ENCODE results near the gene ZNF516.
"Not testable (repeated sequence)": the region's sequence is repeated elsewhere in the genome, so short reads cannot be mapped to it uniquely, and the experiment has no call there.

The ZNF516 gene

GRCh38 chr18:76488190-76488589, 6.9 kb downstream of the ZNF516 start:
- DNase-seq = no peak

- DNase-seq = no peak
These were observed 7.3 kb downstream of the ZNF516 start for GRCh38 chr18:76487782-76488181.

DNA sequence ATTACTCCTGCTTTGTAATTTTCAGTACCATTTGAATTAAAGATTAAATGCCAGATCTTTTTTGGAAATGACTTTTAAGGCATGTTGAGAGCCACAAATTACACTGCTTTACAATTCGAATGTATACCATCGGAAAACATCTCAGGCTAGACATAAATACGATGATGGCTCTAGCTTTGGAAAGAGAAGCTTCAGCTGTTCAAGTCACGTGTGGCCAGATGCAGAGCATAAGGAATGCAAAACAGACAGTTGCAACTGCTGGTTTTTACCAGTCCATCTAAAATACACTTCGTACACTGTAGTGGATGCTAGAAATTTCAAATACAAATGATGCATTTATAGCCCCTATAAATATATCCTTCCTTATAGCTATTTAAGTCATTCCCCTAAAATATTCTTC, 8.0 kb downstream of the ZNF516 start:
- DNase-seq = no peak

- DNase-seq = no peak
These were observed 8.5 kb downstream of the ZNF516 start for GRCh38 chr18:76486574-76486973.

- DNase-seq = no peak
These were observed 9.0 kb downstream of the ZNF516 start for GRCh38 chr18:76486038-76486437.

- DNase-seq = no peak
These were observed 10.2 kb downstream of the ZNF516 start for GRCh38 chr18:76484749-76485387.

DNA sequence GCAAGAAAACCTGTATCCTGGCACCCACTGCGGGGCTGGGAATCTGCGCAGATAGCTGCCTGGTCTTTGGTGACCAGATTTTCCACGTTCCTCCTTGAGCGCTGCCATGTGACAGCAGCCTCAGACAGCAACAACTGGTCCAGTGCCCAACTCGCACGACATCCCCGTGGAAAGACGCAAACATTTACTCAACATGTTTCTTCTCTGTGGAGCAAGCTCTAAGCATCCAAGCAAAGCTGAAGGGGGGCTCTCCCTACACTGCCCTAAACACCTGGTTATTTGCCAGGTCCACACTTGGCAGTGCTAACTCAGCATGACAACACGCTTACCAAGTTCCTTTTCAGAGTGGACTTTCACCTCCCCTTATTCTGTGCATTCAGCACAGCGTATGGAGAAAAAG, 11.3 kb downstream of the ZNF516 start:
- no peak for DNase-seq

DNA sequence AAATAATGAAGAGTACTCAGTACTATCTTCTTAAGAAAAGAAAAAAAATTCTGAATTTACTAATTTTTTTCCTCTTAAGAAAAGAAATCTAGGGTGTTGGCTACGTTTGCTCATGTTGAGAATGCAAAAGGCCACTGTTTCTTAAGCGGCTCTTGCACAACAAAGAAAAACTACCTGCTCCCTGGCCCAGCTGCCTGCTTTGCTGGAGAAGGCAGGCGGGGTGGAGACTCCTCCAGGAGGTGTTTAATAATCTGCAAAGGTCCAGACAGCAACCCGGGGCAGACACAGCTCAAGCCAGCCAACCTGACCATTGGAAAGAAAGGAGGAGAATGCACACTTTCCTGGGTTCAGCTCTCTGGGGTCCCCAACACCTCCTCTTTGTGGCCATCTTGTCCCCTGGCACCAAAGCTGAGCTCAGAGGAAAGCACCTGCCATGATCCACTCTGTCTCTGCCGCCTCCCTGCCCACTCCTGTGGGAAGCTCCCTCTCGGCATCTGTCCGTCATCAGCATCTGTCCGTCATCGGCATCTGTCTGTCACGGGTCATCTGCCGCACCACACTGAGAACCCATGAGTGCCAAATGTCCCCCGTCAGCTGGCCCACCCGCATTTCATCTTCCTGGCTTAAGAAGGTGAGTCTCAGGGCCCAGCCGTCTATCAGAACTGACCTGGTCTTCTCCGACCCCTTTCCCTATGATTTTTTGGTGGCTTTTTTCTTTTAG, 11.9 kb downstream of the ZNF516 start:
- DNase-seq = no peak

DNA sequence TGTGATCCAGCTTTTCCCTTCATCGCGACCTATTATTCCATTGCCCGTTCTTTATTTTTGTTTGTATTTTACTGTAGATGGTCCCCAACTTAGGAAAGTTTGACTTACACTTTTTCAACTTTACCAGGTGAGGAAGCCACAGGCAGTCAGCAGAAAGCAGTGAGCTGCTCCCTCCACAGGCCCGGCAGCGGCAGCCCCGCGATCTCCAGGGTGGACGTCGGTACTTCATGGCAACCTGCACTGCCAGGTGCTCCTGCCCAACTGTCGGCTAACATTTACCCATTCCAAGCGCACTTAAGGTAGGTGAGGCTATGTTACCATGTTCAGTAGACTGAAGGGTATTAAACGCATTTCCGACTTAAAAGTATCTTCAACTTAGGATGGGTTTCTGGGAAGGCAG, 12.8 kb downstream of the ZNF516 start:
- DNase-seq = no peak

DNA sequence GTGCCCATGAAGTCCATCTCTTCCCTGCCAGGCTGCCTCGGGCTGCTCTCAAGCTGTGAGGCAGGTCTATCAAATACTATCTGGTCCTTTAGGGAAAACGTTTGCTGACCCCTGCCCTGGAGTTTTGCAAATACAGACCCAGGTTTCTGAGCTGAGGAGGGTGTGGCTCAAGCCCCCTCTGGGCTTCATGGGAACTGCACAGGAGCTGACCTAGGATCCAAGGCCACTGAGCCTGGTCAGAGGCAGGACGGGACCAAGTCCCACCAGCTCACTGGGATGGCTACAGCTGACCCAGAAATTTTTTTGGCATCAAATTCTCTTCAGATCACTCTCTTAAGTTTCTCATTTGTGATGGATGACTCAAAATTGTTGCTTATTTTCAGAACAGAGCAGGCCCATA, 14.1 kb downstream of the ZNF516 start:
- no peak for DNase-seq

GRCh38 chr18:76479351-76480238, 15.4 kb downstream of the ZNF516 start:
- DNase-seq = no peak

- no peak for DNase-seq
These were observed 18.1 kb downstream of the ZNF516 start for GRCh38 chr18:76476665-76477561.

- no peak for DNase-seq
These were observed 19.4 kb downstream of the ZNF516 start for GRCh38 chr18:76475450-76476194.

GRCh38 chr18:76474824-76475223, 20.2 kb downstream of the ZNF516 start:
- no peak for DNase-seq

- not testable (repeated sequence) for DNase-seq
These were observed 21.5 kb downstream of the ZNF516 start for GRCh38 chr18:76473521-76473920.

DNA sequence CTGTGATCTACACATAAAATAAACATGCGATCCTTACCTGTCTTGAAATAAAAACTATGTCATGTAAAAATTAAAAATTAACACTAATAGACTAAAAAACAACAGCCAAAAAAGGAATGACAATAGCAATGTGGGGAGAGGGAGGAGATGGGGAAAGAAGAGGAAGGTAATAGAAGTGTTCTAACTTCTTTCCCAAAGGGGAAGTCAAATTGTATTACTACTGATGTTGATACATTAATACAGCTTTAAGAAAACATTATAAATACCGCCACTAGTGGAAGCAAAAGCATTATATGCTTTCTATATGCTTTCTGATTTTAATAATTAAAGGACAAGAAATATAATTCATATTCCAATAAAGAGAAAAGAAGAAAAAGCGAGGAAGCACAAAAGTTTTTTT, 22.2 kb downstream of the ZNF516 start:
- no peak for DNase-seq

GRCh38 chr18:76471593-76471992, 23.4 kb downstream of the ZNF516 start:
- DNase-seq = no peak

DNA sequence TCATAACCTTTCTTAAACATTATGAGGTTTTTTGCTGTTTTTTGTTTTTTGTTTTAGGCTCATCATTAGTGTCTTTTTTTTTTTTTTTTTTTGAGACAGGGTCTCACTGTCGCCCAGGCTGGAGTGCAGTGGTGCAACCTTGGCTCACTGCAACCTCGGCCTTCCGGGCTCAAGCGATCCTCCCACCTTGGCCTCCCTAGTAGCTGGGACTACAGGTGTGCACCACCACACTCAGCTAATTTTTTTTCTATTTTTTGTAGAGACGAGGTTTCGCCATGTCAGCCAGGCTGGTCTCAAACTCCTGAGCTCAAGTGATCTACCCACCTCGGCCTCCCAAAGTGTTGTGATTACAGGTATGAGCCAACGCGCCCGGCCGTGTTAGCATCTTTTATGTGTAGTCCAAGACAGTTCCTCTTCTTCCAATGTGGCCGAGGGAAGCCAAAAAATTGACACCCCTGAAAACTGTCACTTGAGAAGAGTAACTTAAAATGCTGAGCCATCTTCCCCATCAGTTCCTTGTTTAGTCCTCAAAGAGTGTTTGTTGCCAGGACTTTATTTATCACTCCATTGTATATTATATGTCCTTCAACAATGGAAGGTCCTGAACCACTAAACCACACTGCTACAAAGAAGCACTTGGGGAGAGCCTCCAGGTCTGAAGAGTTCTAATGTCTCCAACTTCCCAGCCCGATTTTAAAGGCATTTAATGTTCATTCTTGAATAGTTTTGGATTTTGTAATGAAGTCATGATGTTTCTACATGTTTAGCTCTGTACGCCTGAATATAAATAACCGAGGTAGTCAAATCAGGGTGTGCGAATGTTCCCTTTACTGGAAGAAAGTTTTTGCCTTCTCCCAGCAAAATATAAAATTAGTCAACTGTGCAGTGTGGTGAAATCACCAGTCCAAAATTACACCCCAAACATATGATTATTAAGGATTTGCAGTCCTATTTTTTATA, 26.4 kb downstream of the ZNF516 start:
- no peak for DNase-seq

GRCh38 chr18:76467371-76468190, 27.5 kb downstream of the ZNF516 start:
- DNase-seq = no peak

All from NCI-H2107 (cell line).